Smooth muscle cell (in vitro differentiated cells): ENCODE measurements around the gene MYOT. TPM values are rescaled to one million over a fixed set of nuclear protein-coding genes. Genes with fewer than 3 reads are reported as not detected.
A peak's percentile ranks its signal among the peaks of the same experiment; 100 is the strongest.

Source experiments
- DNase-seq: peaks from one replicate; lab custom pipeline; 2025; ENCODE audit not compliant: unreplicated experiment; lab: John Stamatoyannopoulos, UW
- H2AFZ ChIP-seq: fragments of 200-600 bp; sonication (generic); 2 replicates; pipeline ENCODE4 v1.6.0; 2016; ENCODE audit warnings: antibody characterized with exemption, low read depth, mild to moderate bottlenecking
- H3F3A ChIP-seq: fragments of 200-600 bp; sonication (generic); 2 replicates; pipeline ENCODE4 v1.6.0; 2017; ENCODE audit warnings: antibody characterized with exemption, low read depth
- H3K27ac ChIP-seq: fragments of 200-600 bp; sonication (generic); 2 replicates; pipeline ENCODE4 v1.5.1; 2016; ENCODE audit warnings: low read depth, mild to moderate bottlenecking
- H3K27me3 ChIP-seq: fragments of 200-600 bp; sonication (generic); 2 replicates; pipeline ENCODE4 v1.6.1; 2016; ENCODE audit warnings: low read depth, mild to moderate bottlenecking
- H3K36me3 ChIP-seq: fragments of 200-600 bp; sonication (generic); 2 replicates; pipeline ENCODE4 v1.5.1; 2016; ENCODE audit warnings: low read depth
- H3K4me1 ChIP-seq: fragments of 200-600 bp; sonication (generic); 2 replicates; pipeline ENCODE4 v1.5.1; 2016; ENCODE audit warnings: low read depth
- H3K4me2 ChIP-seq: fragments of 200-600 bp; sonication (generic); 2 replicates; pipeline ENCODE4 v1.6.0; 2016; ENCODE audit warnings: mild to moderate bottlenecking
- H3K4me3 ChIP-seq: fragments of 200-600 bp; sonication (generic); 2 replicates; pipeline ENCODE4 v1.5.1; 2016; ENCODE audit warnings: mild to moderate bottlenecking
- H3K79me2 ChIP-seq: fragments of 200-600 bp; sonication (generic); 2 replicates; pipeline ENCODE4 v1.6.0; 2016; ENCODE audit warnings: low read depth, mild to moderate bottlenecking
- H3K9ac ChIP-seq: fragments of 200-600 bp; sonication (generic); 2 replicates; pipeline ENCODE4 v1.6.0; 2016; ENCODE audit warnings: low read depth
- H3K9me3 ChIP-seq: fragments of 200-600 bp; sonication (generic); replicated peaks from 2 replicates; pipeline ENCODE4 v1.5.1; 2016; ENCODE audit warnings: low read depth
- H4K20me1 ChIP-seq: fragments of 200-600 bp; sonication (generic); 2 replicates; pipeline ENCODE4 v1.6.0; 2016; ENCODE audit warnings: low read depth
- WGBS: methylation state at CpG from one replicate; pipeline ENCODE4 v1.1.7; 2016; ENCODE audit warnings: low lambda C conversion rate; 5-methylcytosine and 5-hydroxymethylcytosine counted together
- polyA plus RNA-seq: library from polyadenylated mRNA; unstranded; fragments of >200 nt; fragmentation: Nextera tagmentation; extraction: Ambion mirVana; gene quantifications from 2 replicates; pipeline ENCODE4 v1.2.1, GENCODE V29; 2016
- total RNA-seq: library from RNA; depleted of rRNA; stranded (reverse); fragments of >200 nt; gene quantifications from 2 replicates; pipeline ENCODE4 v1.2.3, GENCODE V29; 2014
- TF ChIP-seq, protein P1 (sequence below): fragments of 200-600 bp; sonication (generic); IDR thresholded peaks from 2 replicates; pipeline ENCODE4 v1.5.1; 2017; ENCODE audit warnings: borderline replicate concordance, mild to moderate bottlenecking, antibody characterized with exemption; ENCODE audit not compliant: insufficient read depth, poor library complexity, severe bottlenecking

MYOT gene
- total and polyA plus RNA-seq, 2 experiments from 2014 or later = 0.29 TPM; not detected in 1

DNA sequence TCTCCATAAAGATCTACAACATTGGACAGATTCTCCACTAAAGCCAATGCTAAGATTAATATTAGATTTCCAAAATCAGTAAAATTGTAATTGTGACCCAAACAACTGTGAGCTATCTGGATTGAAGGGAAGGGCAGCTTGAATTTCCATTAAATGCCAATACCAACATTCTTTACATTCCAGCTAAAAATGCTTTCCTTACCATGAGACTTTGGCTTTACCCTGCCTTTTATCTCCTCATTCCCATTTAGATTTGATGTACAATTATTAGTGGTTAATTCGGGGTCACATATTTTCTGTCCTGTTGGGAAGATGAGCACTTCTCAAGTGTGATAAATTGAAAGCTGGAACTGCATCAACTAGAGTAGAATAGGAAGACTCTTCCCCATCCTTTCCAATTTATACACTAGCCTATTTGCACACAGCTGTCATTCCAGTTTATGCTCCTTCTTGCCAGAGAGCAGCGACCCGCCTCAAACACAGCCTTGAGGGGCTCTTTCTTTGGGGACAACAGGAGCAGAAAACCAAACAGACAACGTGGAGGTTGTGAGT, 33.1 kb upstream of the MYOT start:
- H3K36me3 ChIP-seq = no peaks in the 10 kb centered on the region
- no peaks in the 10 kb centered on the region for H3K79me2 ChIP-seq
- no peak for DNase-seq
- H3K27me3 ChIP-seq = peaks cover under 1% of the 10 kb centered on the region
- 53% methylated on average over 4 of the region's 4 CpGs for WGBS
- TF ChIP-seq, protein P1, sequence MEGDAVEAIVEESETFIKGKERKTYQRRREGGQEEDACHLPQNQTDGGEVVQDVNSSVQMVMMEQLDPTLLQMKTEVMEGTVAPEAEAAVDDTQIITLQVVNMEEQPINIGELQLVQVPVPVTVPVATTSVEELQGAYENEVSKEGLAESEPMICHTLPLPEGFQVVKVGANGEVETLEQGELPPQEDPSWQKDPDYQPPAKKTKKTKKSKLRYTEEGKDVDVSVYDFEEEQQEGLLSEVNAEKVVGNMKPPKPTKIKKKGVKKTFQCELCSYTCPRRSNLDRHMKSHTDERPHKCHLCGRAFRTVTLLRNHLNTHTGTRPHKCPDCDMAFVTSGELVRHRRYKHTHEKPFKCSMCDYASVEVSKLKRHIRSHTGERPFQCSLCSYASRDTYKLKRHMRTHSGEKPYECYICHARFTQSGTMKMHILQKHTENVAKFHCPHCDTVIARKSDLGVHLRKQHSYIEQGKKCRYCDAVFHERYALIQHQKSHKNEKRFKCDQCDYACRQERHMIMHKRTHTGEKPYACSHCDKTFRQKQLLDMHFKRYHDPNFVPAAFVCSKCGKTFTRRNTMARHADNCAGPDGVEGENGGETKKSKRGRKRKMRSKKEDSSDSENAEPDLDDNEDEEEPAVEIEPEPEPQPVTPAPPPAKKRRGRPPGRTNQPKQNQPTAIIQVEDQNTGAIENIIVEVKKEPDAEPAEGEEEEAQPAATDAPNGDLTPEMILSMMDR = no peak
- no peaks in the 10 kb centered on the region for H3F3A ChIP-seq
- no peak overlapping the region for H3K4me2 ChIP-seq
- no peak overlapping the region for H2AFZ ChIP-seq
- H4K20me1 ChIP-seq = no peaks in the 10 kb centered on the region
- H3K9ac ChIP-seq = no peak overlapping the region
- H3K9me3 ChIP-seq = no peaks in the 10 kb centered on the region
- peaks cover 16% of the 10 kb centered on the region for H3K4me1 ChIP-seq
- no peak overlapping the region for H3K27ac ChIP-seq
- H3K4me3 ChIP-seq = no peak overlapping the region

DNA sequence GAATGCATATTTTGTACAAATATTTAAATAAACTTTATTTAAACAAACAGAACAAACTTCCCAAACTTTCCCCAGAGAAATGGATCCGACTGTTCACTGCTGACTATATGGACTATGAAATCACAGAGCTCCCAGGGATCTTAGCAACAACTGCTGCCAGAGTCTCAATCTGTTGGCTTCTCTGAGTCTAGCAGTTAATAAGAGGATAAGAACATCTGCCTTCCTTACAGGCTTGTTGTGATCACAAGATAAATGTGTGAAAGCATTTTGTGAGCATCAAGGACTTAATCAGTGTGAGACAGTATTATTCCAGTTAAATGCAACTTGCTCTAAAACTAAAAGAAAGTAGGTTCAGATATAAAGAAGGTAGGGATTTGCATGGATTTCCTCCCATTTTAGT, 31.4 kb upstream of the MYOT start:
- no peaks in the 10 kb centered on the region for H3F3A ChIP-seq
- no peaks in the 10 kb centered on the region for H4K20me1 ChIP-seq
- H3K27ac ChIP-seq = peak overlapping the region; percentile 57
- H3K36me3 ChIP-seq = no peaks in the 10 kb centered on the region
- TF ChIP-seq, protein P1 = no peak
- no peaks in the 10 kb centered on the region for H3K79me2 ChIP-seq
- no peak overlapping the region for H3K4me3 ChIP-seq
- H3K27me3 ChIP-seq = peaks cover 5% of the 10 kb centered on the region
- WGBS = 35% methylated on average over 1 of the region's 1 CpG
- H3K4me1 ChIP-seq = peaks cover 16% of the 10 kb centered on the region
- H3K9ac ChIP-seq = no peak overlapping the region
- peak overlapping the region; percentile 0 for H3K4me2 ChIP-seq
- H3K9me3 ChIP-seq = no peaks in the 10 kb centered on the region
- no peak for DNase-seq
- H2AFZ ChIP-seq = no peak overlapping the region

DNA sequence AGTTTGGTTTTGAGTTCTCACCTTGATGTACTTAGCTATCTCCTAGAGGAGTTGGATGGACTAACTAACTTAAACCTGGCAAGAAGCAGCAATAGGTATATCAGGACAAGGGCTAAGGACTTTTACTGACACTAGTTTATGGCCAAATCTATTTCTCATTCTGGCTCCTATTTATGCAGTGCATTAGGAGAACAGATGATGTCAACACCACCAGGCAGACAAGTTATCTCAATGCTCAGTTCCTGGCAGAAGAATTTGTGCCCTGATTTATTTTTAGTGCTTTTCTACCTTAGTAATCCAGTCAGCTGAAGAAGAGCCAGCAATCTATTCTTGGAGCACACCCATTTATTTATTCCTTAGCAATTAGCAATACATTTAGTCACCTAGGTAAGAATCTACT, 30.7 kb upstream of the MYOT start:
- H2AFZ ChIP-seq = no peak overlapping the region
- no peaks in the 10 kb centered on the region for H3K79me2 ChIP-seq
- no peaks in the 10 kb centered on the region for H3K36me3 ChIP-seq
- peak overlapping the region; percentile 38 for H3K9ac ChIP-seq
- H3K4me2 ChIP-seq = peak overlapping the region; percentile 60
- no peaks in the 10 kb centered on the region for H4K20me1 ChIP-seq
- DNase-seq = no peak
- H3K27ac ChIP-seq = peak overlapping the region; percentile 57
- H3K9me3 ChIP-seq = no peaks in the 10 kb centered on the region
- no peaks in the 10 kb centered on the region for H3F3A ChIP-seq
- no peak overlapping the region for H3K4me3 ChIP-seq
- TF ChIP-seq, protein P1 = no peak
- peaks cover 16% of the 10 kb centered on the region for H3K4me1 ChIP-seq
- peaks cover 5% of the 10 kb centered on the region for H3K27me3 ChIP-seq
